RWPE1 (cell line): Measurements from ENCODE around the gene HTR3D.

ENCODE experiments used
- CTCF ChIA-PET: fragments of 350-600 bp; sonication (Branson Sonifier 250); formaldehyde crosslinking; extraction: SDS; loops from one replicate; lab custom pipeline; 2021; lab: Yijun Ruan, JAX
- POLR2A ChIA-PET: fragments of 400-600 bp; formaldehyde crosslinking; extraction: SDS; loops from one replicate; lab custom pipeline; 2020; ENCODE audit warnings: antibody characterized with exemption; ENCODE audit not compliant: low non-redundant PET; lab: Yijun Ruan, JAX
- DNase-seq: peaks from one replicate; pipeline ENCODE4 v3.0.0; 2012; ENCODE audit warnings: low spot score
- H3K27ac ChIP-seq: fragments of 450-650 bp; 2 replicates; pipeline ENCODE4 v1.5.1; 2017
- CTCF ChIP-seq: fragments of 450-650 bp; conservative IDR thresholded peaks from 2 replicates; pipeline ENCODE4 v1.5.1; 2017; ENCODE audit warnings: low read depth, mild to moderate bottlenecking

Gene HTR3D

GRCh38 chr3:184045995-184046394, 14.5 kb downstream of the HTR3D start:
- ChIA-PET POLR2A (no interaction called here), CTCF (interaction anchor here (0.5 to 0.6 kb wide), 2 partner anchors 79 to 83 kb away, joined by 3 read pairs; no protein-coding TSS in a partner anchor)
- no peak overlapping the region for H3K27ac ChIP-seq
- TF ChIP-seq CTCF: no peak
- DNase-seq: no peak

- CTCF ChIA-PET: no interaction called here
These were observed 18.8 kb downstream of the HTR3D start for GRCh38 chr3:184050217-184050847.

GRCh38 chr3:184052767-184053166, 21.2 kb downstream of the HTR3D start, which contains the start of gene HTR3C:
HTR3C (plus strand) TSS chr3:184053047; CDS start chr3:184053081, 34 bp downstream.
- CTCF ChIA-PET: no interaction called here
- no peak within 1 kb of the TSS for H3K27ac ChIP-seq
- no peak for TF ChIP-seq CTCF
- no peak for DNase-seq
- POLR2A ChIA-PET: no interaction called here

More at GRCh38 chr3:184050217-184050847, 18.8 kb downstream of the HTR3D start:
- DNase-seq: no peak
- TF ChIP-seq CTCF: no peak
- POLR2A ChIA-PET: no interaction called here
- no peak overlapping the region for H3K27ac ChIP-seq

- no peak for TF ChIP-seq CTCF
These were observed 26.5 kb downstream of the HTR3D start for GRCh38 chr3:184058029-184058428.

GRCh38 chr3:184059424-184059823, 27.9 kb downstream of the HTR3D start:
- H3K27ac ChIP-seq: no peak overlapping the region
- no peak for DNase-seq
- CTCF ChIA-PET: no interaction called here
- TF ChIP-seq CTCF: no peak
- POLR2A ChIA-PET: no interaction called here

More at GRCh38 chr3:184058029-184058428, 26.5 kb downstream of the HTR3D start:
- ChIA-PET CTCF (no interaction called here), POLR2A (interaction anchor here (0.5 kb wide), 1 partner anchor 76 kb away, joined by 3 read pairs; no protein-coding TSS in a partner anchor)
- no peak overlapping the region for H3K27ac ChIP-seq
- DNase-seq: peak; percentile 39

GRCh38 chr3:184062637-184063036, 31.1 kb downstream of the HTR3D start:
- TF ChIP-seq CTCF: no peak
- no peak for DNase-seq
- ChIA-PET POLR2A (no interaction called here), CTCF (no interaction called here)
- no peak overlapping the region for H3K27ac ChIP-seq
